NCI-H345 (cell line): Measurements from ENCODE around the gene LGI4.

Experiments used
- DNase-seq: peaks from one replicate; lab custom pipeline; 2025; lab: John Stamatoyannopoulos, UW

Gene LGI4

GRCh38 chr19:35134601-35135242 is at the start of gene LGI4:
Gene LGI4, minus strand, starts transcription at chr19:35135059. Its CDS starts 379 bp downstream, at chr19:35134680.
- DNase-seq: no peak

- no peak for DNase-seq
Measured at GRCh38 chr19:35184267-35184666, 49.4 kb upstream of the LGI4 start.

- no peak for DNase-seq
Measured at GRCh38 chr19:35181387-35181786, 46.5 kb upstream of the LGI4 start.

- DNase-seq: no peak
Measured at GRCh38 chr19:35179830-35180229, 45.0 kb upstream of the LGI4 start.

GRCh38 chr19:35178701-35179100 is 43.8 kb upstream of the LGI4 start:
- no peak for DNase-seq

GRCh38 chr19:35177377-35178274 is 42.8 kb upstream of the LGI4 start:
- no peak for DNase-seq

- DNase-seq: no peak
Measured at GRCh38 chr19:35176181-35176570, 41.3 kb upstream of the LGI4 start.

GRCh38 chr19:35174226-35174625 is 39.4 kb upstream of the LGI4 start:
- no peak for DNase-seq

GRCh38 chr19:35171730-35172129 is 36.9 kb upstream of the LGI4 start:
- no peak for DNase-seq

- no peak for DNase-seq
Measured at GRCh38 chr19:35170359-35171061, 35.7 kb upstream of the LGI4 start.

- DNase-seq: no peak
Measured at GRCh38 chr19:35169221-35169995, 34.5 kb upstream of the LGI4 start.

- peak; percentile 82 for DNase-seq
Measured at GRCh38 chr19:35168196-35168595, 33.3 kb upstream of the LGI4 start.

GRCh38 chr19:35167251-35168119 is 32.6 kb upstream of the LGI4 start:
- DNase-seq: no peak

- DNase-seq: no peak
Measured at GRCh38 chr19:35166100-35167063, 31.5 kb upstream of the LGI4 start.

- no peak for DNase-seq
Measured at GRCh38 chr19:35165200-35166058, 30.6 kb upstream of the LGI4 start.

- no peak for DNase-seq
Measured at GRCh38 chr19:35164418-35164817, 29.6 kb upstream of the LGI4 start.

GRCh38 chr19:35162471-35163326 is 27.8 kb upstream of the LGI4 start:
- no peak for DNase-seq

GRCh38 chr19:35161434-35161743 is 26.5 kb upstream of the LGI4 start:
- no peak for DNase-seq
